Hematopoietic multipotent progenitor cell treated with erythropoietin and hydrocortisone succinate and interleukin-3 and kit ligand, for 17 days (in vitro differentiated cells): ENCODE data around the gene SUSD2.
"Not testable (repeated sequence)": the region's sequence is repeated elsewhere in the genome, so short reads cannot be mapped to it uniquely, and the experiment has no call there.

Experiments
- DNase-seq: peaks from one replicate; pipeline ENCODE4 v3.0.0-alpha.2; 2015; ENCODE audit warnings: low spot score

Gene SUSD2

DNA sequence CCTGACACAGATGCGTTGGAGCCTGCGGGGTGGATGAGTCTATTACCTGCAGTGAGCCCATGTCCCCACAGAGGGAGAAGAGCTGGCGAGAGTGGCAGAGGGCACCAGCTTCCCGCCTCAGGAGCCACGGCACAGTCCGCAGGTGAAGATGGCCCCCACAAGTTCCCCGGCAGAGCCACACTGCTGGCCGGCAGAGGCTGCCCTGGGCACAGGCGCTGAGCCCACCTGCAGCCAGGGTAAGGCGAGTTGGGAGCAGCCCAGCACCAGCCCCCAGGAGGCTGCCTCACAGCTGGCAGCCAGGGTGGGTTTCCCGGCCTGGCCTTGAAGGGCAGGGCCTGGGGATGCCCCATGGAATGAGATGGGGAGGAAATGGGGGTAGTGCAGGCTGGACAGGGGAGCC, 5.2 kb upstream of the SUSD2 start:
- DNase-seq: no peak

DNA sequence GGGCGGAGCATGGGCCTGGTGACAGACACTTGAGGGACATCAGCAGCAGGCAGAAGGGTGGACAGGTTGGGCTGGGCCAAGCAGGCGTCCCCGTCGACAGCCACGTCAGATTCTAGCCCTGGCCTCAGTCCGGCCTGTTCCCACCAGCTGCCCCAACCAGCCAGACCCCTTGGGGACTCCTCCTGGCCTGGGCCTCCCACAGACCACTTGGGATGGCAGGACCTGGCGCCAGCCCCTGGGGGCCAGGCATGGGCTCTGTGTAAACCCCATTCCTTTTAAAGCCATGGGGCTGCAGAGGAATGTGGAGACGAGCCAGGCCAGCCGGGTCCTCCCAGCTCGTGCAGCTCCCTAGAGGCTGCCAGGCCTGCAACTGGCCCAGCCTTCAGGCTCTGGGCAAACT, 4.7 kb upstream of the SUSD2 start:
- DNase-seq: no peak

DNA sequence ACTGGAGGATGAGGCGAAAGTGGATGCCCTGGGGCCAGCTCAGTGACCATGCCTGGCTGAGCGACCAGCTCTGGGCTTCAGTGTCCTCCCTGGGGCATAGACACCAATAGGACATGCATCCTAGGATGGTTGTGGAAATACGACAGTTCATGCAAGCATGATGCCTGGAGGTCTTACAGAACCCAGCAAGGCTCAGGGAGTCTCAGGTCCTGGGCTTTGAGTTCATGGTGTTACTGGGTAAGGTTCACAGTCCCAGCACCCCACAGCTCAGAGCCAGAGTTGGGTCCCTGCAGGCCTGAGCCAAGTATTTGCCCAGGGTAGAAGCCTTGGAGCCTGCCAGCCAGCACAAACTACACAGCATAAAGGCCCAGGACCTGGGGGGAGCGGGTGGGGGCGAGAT, 4.2 kb upstream of the SUSD2 start:
- no peak for DNase-seq

DNA sequence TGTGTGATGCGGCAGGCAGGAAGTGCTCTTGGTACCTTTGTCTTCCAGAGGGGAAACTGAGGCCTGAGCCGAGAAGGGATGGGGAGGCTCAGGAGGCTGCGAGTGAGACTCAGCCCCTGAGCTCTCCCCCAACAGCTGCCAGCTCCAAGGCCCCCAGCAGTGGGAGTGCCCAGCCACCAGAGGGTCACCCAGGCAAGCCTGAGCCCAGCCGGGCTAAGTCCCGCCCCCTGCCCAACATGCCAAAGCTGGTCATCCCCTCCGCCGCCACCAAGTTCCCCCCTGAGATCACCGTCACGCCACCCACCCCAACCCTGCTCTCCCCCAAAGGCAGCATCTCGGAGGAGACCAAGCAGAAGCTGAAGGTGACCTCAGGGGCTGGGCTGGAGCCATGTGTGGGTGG, 3.8 kb upstream of the SUSD2 start:
- DNase-seq: no peak

DNA sequence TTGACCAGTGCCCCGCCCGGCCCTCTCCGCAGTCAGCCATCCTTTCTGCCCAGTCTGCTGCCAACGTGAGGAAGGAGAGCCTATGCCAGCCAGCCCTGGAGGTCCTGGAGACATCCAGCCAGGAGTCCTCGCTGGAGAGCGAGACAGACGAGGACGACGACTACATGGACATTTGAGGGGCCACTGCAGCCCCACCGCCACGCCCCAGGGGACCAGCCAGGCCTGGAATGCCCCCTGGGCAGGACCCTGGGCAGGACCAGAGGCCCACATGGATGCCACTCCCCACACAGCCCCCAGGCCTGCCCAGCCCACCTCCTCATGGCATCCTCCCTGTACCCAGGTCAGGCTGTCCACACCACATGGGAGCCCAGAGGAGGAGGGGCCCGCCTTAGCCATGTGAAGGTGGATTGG, 3.3 kb upstream of the SUSD2 start:
- no peak for DNase-seq

DNA sequence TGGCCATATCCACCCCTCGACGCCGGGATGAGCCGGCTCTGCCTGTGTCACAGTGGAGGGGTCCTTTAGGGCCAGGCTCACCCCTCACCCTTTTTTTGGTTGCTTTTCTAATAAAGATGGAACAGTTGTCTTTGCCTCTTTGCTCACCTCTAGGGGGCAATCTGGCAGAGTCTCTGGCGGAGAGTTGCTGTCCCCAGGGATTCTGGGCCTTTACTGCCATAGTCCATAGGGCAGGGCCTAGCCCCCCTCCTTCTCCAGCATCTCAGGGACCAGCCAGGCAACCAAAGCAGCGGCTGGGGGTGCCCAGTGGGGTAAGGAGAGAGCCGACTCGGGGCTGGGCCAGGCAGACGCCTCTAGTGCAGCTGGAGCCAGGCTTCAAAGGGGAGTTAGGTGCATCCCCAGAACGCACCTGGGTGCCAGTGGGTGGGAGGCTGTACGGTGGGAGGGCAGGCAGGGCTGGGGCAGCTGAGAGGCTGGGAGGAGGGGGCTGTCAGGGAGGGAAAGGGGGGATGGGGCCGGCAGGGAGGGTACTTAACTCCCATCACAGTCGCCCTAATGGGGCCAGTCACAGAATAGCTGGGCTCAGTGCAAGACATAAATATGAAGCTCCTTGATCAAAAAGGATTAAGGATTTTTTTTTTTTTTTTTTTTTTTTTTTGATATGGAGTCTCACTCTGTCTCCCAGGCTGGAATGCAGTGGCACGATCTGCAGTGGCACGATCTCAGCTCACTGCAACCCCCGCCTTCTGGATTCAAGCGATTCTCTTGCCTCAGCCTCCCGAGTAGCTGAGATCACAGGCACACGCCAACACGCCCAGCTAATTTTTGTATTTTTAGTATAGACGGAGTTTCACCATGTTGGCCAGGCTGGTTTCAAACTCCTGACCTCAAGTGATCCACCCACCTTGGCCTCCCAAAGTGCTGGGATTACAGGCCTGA, 2.5 kb upstream of the SUSD2 start:
- no peak for DNase-seq

DNA sequence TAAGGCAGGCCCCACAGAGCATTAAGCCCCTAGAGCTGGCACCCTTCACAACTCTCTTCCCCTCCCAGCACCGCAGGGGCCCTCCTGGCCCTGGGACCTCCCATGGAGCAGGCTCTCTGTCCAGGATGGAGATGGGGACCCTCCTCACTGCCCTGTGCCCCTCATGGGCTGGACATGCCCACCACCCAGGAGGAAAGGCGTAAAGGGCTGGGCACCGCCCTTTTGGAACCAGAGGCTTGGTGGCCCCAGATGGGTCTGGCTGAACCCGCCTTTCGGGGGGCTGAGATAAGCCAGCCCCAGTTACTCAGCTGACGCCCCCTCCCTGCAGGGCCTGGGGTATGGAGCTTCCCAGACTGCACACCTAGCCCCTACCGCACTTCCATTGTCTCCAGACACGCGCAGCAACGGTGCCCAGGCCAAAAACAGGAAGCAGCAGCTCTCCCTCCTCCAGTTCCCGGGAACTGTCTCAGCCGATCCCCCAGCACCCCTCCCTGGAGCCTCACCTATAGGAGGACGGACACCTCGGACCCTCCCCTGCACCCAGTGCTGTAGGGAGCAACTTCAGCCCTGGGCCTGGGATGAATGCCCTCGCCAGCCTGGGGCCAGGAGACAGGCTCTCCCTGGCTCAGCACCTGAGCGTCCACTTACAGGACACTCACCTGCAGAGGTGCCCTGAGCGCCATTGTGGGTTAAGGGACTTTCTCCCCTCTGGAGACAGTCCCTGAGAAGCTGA, 1.6 kb upstream of the SUSD2 start:
- no peak for DNase-seq

DNA sequence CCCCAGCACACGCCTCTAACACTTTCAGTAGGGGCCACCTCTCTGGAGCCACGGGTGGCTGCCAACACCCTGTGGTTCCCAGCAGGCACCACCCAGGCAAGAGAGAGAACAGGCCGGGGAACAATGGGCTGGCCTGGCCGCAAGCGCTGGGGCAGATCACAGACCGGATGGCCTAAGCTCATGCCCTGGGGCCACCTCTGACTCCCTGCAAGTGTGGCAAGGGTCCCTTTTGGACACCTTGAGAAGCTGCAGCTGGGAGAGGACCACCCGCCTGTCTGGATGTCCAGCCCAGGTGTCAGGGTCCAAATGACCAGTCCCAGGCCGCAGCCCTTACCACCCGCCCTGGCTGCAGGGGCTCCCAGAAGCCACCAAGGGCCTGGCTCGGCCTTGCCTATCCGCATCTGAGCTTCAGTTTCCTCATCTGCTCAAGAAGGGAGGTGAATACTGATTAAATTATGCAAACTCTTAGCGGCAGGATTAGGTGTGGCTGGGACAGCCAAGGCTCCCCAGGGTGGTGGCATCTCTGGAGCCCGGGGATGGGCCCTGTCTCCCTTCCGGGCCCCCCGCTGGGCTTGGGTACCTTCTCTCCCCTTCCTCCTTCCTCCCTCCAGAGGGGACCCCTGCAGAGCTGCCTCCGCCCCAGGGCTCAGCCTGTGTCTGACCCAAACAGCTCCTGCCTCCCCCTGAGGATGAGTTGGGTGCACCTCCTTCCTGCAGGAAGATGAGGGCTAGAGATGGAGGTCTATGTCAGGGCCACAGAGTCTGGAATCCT, 785 bp upstream of the SUSD2 start:
- DNase-seq: no peak

DNA sequence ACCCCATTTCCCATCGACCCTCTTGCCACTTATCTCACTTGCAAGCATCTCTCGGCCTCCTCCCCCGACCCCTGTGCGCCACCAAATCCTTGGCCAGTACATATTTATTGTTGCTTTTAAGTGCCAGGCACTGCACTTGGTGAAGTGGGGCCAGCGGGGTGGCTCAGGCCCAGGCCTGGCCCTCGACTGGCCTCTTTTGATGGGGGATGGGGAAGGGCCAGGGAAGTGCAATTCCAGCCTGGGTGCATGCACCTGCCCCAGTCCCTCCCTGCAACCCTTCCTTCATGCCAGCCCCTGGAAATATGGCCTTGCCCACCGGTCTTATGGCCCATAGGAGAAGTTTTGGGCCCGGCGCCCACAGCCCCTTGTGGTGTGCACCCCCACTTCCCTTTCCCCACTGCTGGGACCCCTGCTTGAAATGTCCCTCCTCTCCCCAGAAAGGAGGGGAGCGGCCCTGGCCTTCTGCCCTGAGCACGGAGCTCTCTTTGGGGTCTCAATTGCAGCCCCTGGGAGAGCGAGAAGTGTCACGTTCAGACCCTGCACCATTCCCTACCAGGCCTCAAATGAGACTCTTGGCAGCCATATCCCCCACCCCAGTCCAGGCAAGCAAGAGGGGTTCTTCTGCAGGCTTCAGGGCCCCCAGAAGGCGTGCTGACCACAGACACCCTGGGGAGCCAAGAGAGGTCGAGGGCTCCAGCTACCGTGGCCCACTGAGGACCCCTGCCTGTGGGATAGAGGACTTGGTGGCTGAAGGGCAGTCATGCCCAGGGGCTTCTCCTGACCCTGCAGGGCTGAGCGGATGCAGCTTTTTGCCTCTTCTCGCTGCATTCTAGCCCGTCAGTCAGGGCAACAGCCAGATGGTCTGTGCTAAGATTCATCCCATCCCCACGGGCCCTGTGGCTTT, 961 bp downstream of the SUSD2 start:
- DNase-seq: no peak

DNA sequence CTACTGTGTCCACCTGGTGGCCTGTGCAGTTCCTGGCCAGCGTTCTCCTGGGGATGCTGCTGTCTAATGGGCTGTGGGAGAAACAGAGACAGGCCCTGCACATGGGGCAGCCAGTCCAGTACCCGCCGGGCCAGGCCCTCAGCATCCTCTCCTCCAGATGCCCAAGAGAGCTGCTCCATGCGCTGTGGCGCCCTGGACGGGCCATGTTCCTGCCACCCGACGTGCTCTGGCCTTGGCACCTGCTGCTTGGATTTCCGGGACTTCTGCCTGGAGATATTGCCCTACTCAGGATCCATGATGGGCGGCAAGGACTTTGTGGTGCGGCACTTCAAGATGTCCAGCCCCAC, 1.6 kb downstream of the SUSD2 start:
- DNase-seq: not testable (repeated sequence)

DNA sequence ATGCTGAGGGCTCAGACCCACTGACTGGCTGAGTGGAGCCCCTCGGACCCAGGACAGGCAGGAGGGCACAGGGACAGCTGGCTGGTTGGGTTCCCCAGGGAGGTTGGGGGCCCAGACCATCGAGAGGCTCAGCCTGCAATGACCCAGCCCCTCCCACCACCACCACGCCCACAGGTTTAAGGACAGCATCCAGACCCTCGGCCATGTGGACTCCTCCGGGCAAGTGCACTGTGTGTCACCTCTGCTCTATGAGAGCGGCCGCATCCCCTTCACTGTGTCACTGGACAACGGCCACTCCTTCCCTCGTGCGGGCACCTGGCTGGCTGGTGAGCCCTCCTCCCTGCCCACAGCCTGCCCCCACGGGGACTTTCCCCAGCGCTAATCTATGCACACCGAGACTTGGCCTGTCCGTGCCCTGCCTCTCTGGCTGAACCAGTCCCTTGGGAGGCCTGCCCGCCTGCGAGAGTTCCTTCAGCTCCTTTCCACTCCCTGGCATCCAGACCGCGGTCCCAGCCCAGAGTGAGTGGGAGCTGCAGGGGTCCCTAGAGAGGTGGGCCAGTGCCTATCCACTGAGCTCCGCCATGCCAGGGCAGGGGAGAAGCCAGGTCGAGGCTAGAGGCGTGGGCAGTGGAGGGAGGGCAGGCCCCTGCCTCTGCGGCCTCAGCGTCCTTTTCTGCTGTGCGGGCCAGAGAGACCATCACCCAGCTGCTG, 2.2 kb downstream of the SUSD2 start:
- DNase-seq: no peak

DNA sequence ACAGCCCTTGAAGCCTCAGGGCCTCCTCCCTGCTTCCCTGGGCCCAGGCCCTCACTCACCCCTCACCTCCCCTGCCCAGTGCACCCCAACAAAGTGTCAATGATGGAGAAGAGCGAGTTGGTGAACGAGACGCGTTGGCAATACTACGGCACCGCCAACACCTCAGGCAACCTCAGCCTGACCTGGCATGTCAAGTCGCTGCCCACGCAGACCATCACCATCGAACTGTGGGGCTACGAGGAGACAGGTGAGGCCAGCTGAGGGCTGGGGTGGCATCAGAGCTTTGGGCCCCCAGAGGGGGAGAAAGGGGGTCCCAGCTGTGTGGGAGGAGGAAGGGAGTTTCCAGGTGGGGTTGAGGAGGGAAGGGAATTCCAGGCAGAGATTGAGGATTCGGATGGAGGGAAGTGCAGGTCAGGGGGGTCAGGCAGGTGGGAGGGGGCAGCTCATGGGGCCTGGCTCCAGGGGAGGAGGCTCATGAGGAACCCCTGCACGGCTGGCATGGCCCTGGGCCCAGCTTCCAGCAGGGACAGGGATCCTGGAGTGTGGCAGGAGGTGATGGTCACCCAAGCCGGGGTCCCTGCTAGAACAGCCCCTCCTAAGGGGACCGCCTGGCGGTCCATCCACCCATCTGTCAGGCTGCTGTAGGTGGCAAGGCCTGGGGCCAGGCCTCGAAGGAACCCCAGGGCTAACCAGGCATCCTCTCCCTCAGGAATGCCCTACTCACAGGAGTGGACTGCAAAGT, 2.9 kb downstream of the SUSD2 start:
- DNase-seq: no peak

DNA sequence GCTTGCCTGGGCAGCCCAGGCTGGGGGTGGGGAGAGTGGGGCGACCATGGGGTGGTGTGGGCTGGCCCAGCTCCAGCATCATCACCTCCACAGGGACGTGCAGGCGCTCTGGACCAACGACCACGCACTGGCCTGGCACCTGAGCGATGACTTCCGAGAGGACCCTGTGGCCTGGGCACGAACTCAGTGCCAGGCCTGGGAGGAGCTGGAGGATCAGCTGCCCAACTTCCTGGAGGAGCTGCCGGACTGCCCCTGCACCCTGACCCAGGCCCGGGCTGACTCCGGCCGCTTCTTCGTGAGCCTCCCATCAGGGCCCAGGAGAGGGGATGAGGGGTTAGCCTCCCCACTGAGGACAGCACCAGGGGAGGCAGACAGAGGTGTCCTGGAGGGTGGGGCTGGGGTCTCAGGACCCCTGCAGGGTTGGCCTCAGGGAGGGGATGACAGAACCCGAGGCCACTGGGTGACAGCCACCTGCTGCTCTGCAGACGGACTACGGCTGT, 3.8 kb downstream of the SUSD2 start:
- no peak for DNase-seq

DNA sequence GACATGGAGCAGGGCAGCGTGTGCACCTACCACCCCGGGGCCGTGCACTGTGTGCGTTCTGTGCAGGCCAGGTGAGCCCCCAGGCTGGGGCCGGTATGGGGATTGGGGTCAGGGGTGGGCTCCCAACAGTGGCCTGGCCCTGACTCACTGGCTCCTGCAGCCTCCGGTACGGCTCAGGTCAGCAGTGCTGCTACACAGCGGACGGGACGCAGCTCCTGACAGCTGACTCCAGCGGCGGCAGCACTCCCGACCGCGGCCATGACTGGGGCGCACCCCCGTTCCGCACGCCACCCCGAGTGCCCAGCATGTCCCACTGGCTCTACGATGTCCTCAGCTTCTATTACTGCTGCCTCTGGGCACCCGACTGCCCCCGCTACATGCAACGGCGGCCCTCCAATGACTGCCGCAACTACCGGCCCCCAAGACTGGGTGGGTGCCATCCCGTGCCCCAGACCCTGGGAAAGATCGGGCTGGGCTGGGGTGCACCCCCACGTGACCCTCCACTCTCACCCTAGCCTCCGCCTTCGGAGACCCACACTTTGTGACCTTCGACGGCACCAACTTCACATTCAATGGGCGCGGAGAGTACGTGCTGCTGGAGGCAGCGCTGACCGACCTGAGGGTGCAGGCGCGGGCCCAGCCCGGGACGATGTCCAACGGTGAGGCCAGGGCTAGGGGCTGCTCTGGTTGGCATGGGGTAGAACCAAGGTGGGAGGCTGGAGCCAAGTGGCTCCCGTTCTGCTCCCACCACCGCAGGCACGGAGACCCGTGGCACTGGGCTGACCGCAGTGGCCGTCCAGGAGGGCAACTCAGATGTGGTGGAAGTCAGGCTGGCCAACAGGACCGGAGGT, 4.4 kb downstream of the SUSD2 start:
- DNase-seq: no peak

DNA sequence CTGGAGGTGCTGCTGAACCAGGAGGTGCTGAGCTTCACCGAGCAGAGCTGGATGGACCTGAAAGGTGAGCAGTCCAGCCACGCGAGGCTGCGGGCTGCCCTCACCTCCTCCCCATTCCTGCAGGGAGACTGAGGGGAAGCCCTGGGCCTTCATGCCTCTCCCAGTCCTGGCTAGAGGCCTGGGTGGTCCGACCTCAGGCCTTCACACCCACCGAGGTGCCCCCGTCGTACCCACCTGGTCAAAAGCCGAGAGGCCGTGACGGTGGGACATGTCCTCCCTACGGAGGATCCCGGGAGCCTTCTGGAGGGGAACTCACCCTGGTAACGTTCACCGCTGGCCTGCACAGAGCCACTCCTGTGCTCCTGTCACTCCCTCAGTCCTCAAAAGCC, 5.1 kb downstream of the SUSD2 start:
- no peak for DNase-seq

DNA sequence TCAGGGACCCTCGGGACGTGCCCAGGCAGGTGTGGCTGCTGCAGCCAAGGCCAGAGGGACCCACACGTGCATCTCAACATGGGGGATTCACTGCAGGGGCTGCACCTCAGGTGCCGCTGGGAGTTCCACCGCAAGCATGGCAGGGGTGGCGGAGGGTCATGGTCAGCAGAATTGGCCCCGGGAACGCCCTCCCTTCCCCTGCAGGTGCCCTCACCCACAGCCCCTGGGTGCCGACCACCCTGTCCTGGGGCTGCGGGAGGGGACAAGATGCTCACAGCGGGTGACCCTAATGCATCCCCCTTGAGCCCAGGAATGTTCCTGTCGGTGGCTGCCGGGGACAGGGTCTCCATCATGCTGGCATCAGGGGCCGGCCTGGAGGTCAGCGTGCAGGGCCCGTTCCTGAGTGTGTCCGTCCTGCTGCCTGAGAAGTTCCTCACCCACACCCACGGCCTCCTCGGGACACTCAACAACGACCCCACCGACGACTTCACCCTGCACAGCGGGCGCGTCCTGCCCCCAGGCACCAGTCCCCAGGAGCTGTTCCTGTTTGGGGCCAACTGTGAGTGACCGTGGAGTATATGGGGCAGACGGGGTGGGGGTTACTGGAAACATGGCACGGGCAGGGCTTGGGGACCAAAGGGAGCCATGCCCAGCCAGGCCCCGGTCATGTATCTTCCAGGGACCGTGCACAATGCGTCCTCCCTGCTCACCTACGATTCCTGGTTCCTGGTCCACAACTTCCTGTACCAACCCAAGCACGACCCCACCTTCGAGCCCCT, 5.8 kb downstream of the SUSD2 start:
- no peak for DNase-seq

DNA sequence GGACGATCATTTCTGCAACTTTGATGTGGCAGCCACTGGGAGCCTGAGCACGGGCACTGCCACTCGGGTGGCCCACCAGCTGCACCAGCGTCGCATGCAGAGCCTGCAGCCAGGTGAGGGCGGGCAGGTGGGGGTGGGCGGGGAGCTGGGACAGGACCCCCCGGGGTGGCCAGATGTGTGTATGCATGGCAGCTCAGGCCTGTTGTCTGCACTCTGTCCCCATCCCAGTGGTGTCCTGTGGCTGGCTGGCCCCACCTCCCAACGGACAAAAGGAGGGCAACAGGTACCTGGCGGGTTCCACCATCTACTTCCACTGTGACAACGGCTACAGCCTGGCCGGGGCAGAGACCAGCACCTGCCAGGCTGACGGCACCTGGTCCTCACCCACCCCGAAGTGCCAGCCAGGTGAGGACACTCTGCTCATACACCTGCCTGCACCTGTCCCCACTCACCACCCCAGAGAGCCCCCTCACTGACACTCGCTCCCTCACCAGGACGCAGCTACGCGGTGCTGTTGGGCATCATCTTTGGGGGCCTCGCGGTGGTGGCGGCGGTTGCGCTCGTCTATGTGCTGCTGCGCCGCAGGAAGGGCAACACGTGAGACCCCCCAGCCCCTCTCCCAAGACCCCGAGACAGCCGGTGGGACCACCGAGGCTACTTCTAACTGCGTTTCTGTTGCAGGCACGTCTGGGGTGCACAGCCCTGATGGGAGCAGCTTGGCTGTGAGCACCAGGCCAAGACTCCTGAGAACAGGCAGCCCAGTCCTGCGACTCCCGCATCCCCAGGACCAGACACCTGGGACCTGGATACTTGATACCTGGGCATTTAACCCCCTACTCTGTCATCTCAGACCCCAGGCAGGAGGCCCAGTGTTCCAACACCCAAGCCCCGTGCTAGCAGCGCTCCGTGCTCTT, 6.7 kb downstream of the SUSD2 start:
- DNase-seq: no peak
